ENCODE data around the gene PPA2.

- no peak for TF ChIP-seq EP300 (IDR thresholded peaks at IDR 0.05; ENCODE audit: low read depth)
- TF ChIP-seq, protein P1, sequence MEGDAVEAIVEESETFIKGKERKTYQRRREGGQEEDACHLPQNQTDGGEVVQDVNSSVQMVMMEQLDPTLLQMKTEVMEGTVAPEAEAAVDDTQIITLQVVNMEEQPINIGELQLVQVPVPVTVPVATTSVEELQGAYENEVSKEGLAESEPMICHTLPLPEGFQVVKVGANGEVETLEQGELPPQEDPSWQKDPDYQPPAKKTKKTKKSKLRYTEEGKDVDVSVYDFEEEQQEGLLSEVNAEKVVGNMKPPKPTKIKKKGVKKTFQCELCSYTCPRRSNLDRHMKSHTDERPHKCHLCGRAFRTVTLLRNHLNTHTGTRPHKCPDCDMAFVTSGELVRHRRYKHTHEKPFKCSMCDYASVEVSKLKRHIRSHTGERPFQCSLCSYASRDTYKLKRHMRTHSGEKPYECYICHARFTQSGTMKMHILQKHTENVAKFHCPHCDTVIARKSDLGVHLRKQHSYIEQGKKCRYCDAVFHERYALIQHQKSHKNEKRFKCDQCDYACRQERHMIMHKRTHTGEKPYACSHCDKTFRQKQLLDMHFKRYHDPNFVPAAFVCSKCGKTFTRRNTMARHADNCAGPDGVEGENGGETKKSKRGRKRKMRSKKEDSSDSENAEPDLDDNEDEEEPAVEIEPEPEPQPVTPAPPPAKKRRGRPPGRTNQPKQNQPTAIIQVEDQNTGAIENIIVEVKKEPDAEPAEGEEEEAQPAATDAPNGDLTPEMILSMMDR (IDR thresholded peaks at IDR 0.05), result no peak
- TF ChIP-seq POLR2A (IDR thresholded peaks at IDR 0.05), result no peak
Measured at GRCh38 chr4:105455998-105456397, 17.9 kb downstream of the PPA2 start.

All from transverse colon (tissue), 3 donors.